KG1 (cell line): ENCODE results near the gene BPIFB1.

ENCODE experiments used
- DNase-seq: peaks from one replicate; lab custom pipeline; 2025; lab: John Stamatoyannopoulos, UW

Gene BPIFB1

DNA sequence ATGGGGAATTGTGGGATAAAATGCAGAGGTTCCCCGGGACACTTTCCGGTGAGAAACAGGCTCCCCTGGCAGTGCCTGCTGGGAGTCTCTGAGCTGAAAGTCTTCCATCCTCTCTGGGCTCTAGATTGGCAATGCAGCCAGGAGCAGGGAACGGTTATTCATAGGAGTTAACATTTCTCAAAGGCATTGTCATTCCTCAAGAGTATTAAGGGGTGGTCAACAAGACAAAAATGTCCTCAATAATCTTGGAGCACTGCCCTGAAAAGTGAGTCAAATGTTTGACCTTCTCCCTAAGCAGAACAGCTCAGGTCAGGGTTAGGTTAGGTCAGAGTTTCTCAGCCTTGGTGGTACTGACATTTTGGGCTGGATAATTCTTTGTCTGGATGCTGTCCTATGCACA is 13.2 kb downstream of the BPIFB1 start:
- DNase-seq = no peak

DNA sequence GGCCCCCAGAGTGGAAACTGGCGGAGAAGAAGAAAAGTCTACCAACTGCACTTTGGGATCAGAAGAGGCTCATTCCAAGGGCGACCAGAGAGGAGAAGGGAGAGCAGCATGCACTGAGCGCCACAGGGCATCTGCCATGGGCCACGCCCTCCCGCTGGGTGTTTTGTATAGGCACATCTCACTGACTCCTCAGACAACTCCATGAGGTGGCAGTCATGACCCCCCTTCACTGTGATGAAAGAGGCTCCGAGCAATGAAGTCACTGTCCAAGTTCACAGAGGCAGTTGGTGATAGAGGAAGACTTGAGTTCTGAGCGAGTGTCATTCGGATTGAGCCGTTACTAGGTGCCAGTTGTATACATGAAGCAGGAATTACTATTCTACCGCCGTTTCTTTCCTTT is 15.4 kb downstream of the BPIFB1 start:
- no peak for DNase-seq

DNA sequence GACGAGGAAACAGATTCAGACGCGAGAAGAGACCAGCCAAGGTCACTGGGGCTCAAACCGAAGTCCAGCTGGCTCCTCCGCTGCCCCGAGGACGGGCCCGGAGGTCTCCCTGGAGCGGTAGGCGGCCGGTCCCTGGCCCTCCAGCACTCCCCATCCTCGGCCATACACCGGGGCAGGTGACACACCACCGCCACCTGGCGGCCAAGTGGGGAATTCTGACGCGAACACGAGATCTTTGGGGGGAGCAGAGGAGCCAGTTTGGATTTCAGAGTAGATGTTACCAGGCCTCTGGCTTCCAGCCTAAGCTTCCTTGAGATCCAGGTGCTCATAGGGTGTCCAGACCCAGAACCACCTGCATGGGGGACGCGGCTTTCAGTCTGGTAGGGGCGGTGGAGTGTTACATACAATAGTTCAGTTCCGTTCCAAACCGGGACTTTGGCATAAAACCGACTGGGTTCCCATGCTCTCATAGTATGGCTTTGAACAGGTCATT is 16.1 kb downstream of the BPIFB1 start:
- peak; percentile 4 for DNase-seq

DNA sequence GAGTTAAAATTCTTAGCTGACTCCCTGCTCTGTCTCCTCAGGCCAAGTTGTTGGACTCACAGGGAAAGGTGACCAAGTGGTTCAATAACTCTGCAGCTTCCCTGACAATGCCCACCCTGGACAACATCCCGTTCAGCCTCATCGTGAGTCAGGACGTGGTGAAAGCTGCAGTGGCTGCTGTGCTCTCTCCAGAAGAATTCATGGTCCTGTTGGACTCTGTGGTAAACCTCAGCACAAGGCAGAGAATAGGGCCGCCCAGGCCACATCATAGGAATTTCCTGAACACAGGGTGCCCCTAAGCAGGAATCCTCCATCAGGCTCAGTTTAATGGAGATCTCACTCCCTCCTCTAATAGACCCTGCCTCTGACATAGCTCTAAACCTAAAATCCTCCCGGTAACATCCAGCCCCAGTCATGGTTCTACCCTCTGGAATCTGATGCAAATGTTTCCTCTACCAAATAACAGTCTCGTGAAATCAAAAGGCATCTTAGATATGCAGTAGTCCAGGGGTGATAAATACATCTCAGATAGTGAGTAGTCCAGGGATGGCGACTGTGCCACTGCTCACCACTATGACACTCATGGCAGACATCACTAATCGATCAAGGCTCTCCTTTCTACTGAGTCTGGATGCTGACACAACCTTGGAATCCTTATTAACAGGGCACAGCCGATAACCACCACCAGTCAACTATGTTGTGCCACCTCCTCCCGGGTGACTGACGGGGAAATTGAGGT is 18.3 kb downstream of the BPIFB1 start:
- no peak for DNase-seq

DNA sequence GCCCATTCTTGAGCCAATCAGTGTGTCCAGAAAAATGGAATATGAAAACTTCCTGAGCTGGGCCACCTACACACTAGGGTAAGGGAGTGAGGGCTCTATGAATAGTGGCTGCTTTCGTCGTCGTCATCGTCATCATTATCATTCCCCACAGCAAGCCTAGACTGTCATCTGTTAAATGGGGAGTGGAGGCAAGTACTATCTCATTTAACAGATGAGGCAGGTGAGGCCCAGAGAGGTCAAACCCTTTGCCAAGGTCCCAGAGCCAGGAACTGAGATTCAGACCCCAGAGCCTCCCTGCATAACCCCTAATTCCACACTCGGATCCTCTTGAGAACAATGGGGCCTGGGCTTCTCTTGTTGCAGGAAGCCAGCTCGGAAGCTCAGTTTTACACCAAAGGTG is 20.6 kb downstream of the BPIFB1 start:
- DNase-seq = no peak

DNA sequence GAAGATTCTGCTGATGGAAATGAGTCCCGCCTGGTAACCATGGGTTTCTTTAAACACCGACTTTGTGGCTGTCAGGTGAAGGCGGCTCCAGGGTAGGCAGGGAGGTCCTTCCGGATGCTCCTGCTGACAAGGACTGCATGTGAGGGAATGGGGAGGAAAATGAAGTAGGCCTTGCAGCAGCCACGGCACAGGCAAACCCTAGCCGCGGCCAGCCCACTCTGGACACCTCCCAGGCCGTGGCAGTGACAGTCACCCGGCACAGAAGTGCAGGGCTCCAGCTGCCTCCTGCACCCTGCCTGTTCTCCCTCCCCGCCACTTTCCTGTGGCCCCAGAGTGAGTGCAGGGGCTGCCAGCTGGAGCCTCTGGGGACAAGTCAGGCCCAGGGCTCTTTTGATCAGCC is 21.0 kb downstream of the BPIFB1 start:
- no peak for DNase-seq

DNA sequence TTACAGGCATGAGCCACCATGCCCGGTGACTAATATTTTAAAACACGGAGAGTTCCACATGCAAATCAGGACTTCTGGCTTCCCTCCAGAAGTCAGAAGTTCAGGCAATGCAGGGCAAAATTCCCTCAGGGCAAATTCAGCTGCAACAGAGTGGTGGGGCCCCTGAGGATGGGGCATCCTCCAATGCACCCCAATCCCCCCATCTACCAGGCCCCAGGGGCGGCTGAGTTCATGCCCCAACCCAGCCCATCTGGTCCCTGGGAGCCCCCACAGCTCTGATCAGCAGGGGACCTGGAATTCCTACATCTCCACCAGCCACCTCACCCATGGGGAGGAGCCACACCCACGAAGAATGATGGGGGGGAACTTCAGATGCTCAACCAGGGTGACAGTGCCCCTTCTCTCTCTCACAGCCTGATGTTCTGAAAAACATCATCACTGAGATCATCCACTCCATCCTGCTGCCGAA is 22.6 kb downstream of the BPIFB1 start:
- no peak for DNase-seq

DNA sequence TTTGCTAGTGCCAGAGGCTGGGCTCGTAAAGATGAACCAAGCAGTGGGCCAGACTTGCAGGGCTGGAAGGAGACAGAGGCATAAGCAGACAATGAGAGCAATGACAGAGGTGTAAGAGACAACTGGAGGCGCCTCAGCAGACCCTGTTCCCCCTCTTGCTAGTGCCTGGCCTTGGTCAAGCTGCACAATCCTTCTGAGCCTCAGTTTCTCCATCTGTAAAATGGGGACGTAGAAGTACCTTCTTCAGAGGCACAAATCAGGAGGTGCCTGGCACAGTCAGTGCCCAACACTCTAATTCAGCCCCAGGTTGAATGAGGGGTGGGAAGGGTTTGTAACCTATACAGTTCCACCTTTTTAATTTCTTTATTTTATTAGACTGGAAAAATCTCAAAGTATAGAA is 23.2 kb downstream of the BPIFB1 start:
- DNase-seq = no peak

DNA sequence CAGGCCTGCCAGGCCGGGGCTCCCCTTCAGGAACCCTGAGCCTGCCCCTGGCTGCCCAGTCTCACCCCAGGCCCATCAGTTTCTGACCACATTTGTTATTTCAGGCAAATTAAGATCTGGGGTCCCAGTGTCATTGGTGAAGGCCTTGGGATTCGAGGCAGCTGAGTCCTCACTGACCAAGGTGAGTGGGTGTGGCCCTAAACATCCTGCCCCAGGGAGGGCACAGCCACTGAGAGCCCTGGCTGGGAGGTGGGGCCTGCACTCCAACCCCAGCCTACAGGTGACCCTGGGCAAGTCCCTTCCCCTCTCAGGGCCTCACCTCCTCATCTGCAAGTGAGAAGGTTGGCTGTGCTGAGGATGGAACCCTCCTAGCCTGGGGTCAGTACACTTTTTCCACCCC is 23.8 kb downstream of the BPIFB1 start:
- DNase-seq = no peak

DNA sequence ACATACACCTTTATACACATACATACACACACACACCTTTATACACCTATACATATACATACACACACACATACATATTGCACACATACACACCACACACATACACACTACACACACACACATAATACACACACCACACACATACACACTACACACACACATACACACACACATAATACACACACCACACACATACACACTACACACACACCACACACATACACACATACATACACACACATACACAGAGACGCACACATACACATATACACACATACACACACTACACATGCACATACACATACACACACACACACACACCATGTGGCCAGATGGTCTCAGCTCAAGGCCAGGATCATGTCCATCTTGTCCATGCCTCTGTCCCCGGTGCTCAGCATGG is 25.7 kb downstream of the BPIFB1 start:
- no peak for DNase-seq

DNA sequence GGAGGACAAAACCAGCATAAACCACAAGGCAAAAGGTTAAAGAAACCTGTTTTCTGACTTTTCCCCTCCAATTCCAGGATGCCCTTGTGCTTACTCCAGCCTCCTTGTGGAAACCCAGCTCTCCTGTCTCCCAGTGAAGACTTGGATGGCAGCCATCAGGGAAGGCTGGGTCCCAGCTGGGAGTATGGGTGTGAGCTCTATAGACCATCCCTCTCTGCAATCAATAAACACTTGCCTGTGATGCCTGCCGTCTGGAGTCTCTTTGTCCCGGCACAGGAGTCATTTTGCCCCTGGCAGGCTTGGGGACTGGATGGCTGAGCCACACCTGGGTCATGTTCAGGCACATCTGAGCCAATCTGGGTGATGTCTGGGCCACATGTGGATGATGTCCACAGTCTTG is 26.6 kb downstream of the BPIFB1 start:
- DNase-seq = no peak

DNA sequence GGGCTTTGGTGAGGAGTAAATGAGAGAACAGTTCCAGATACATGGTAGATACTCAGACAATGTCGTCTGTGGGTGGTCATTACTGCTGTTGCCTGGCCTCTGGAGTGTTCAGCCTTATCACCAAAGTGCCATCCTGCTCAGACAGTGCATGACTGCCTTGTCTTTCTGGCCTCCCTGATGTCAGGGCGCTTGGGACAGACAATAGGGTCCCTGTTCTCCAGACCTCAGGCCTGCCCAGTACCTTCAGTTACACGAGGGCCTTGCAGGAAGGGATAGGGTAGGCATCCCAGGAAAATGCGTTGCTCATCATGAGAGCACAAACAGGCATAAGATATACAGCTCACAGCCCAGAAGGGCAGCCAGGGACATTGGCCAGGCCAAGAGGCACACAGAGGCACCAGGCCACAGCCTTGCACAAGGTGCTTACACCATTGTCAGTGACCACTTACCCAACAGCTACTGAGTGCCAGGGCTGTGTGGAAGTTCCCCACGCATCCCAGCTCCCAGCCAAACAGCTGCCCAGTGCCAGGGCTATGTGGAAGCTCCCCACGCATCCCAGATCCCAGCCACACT is 27.4 kb downstream of the BPIFB1 start:
- no peak for DNase-seq

DNA sequence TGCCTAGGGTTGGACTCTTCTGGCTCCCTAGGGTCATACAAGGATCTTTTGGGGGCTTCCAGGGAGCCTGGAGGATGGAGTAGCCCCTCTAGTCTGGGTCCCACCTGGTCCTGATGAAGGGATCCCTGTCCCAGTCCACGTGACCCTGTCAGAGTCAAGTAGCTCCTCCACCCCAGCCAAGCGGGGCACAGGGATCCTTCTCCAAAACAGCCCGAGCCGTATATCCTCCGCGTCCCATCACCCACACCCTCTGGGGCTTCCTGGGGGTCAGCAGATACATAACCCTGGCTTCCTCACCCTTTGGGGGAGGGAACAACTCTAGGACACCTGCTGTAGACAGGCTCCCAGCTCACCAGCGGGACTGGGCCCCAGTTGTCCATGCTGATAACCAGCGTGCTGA is 28.0 kb downstream of the BPIFB1 start:
- no peak for DNase-seq

DNA sequence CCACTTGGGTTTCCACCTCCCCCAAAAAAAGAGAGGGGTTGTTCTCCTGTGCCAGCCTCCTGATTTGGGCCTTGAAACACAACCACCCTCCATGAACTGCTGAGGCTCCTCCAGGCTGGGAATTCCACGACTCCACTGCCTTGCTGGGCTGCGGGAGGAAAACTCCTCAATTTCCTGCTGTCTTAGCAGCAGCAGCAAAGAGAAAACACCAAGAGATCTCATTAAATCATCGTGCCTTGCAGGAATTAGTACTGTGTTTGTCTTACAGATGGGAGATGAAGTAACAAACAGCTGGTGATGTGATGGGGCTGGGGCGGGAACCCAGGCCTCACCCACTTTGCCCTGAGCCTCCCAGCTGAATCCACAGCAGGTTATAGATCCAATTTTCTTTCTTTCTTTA is 29.0 kb downstream of the BPIFB1 start:
- DNase-seq = no peak

DNA sequence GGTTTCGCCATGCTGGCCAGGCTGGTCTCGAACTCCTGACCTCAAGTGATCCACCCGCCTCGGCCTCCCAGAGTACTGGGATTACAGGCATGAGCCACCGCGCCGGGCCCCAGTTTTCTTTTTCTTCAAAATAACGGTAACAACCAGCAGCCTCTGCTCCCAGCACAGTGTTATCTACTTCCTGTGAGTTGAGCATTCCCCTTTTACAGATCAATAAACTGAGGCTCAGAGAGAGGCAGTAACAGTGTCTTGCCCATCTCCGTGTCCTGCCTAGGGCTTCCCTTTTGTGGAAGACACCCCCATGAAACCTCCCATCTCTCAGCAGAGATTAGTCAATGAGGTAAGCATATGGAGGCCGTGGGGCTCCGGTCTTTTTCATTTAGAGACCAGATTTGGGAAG is 29.6 kb downstream of the BPIFB1 start:
- no peak for DNase-seq

DNA sequence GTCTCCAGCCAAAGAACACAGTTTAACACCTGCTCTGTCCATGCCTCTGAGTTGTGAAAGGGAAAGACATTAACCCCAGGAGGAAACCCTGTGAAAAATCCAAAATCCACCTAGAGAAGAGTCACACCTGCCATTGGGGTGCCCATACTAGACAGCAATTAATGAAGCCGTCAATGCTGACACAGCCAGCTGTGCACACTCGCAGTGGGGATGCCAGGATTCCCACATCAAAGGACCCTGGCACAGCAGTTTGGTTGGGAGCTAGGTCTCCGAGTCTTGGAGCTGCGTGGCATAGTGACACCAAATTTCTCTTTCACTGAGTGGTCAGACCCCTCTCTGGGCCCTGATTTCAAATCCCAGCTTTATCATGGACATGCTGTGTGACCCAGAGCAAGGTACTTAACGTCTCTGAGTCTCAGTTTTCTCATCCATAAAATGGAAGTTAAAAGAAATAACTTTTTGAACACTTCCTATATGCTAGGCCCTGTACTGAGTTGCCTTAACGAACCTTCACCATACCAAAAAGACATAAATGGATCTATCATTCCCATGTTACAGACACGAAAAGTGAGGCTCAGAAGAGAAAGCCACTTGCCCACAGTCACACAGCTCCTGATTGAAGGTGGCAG is 30.8 kb downstream of the BPIFB1 start:
- DNase-seq = no peak

DNA sequence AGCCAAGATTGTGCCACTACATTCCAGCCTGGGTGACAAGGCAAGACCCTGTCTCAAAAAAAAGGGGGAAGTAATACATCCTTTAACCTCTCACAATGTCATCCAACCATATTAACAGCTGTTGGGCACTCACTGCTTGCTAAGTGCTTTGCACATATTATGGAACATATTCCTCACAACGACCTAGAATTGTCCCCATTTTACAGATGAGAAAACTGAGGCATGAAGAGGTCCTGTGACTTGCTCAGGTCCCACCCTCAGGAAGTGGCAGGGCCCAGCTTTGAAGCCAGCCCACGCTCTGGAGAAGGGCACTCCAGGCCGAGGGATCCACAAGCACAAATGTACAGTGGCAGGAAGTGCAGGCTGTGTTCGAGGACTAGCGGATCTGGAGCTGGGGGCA is 33.3 kb downstream of the BPIFB1 start:
- DNase-seq = no peak

DNA sequence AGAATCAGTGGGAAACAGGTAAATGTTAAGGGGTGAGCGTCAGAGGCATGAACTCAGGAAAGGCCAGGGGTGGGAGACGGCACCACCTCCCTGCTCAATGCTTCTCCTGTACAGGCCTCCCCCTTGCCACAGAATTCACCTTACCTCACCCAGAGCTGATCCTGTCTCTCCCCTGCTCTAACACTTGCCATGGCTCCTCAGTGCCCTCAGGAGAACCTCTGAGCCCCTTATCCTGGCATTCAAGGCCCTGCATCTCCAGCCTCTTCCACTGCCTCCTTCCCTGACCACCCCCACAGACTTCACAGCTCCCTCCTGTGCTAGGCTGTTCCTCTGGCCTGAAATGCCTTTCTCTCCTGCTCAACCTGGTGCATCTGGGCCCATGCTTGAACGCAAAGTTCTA is 33.9 kb downstream of the BPIFB1 start:
- no peak for DNase-seq

DNA sequence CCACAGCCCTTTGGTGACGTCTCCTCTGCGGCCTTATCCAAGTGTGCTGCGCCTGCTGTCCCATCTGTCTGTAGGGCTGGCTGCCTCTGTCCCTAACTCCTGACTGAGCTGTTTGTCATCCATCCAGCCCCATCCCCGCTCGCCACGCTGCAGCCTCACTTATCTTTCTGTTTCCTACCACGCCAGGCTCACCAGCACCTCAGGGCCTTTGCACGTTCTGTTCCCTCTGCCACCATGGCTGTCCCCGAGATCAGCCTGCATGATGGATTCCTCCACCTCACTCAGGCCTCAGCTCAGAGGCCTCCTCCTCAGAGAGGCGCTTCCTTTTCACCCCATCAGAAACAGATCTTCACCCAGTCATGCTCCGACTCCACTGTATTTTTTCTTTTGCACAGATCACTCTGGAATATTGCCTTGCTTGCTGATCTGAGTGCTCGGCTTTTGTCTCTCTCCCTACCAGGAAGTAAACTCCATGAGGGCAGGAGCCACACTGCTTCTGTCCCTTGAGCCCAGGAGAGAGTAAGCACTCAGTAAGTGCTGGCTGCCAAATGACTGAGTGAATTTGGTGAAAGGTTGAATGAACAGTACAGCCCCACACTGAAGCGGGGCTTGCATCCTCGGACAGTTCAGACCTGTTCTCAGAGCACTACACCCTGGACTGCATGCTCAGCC is 34.5 kb downstream of the BPIFB1 start:
- DNase-seq = no peak

DNA sequence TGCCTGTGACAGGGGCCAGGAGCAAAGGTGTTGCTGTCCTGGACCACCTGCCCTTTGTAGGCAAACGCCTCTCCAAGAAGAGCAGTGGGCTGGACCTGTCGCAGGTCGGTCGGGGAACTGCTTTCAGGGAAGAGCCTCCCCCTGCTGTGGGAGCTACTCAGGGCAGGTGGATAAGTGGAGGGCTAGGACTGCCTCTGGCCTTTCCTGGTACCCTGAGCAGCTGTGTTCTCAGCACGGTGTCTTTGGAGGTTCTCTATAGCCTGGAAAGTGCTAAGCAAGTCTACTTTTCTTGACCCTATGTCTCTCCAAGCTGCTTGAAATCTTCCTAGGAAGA is 35.0 kb downstream of the BPIFB1 start:
- no peak for DNase-seq

DNA sequence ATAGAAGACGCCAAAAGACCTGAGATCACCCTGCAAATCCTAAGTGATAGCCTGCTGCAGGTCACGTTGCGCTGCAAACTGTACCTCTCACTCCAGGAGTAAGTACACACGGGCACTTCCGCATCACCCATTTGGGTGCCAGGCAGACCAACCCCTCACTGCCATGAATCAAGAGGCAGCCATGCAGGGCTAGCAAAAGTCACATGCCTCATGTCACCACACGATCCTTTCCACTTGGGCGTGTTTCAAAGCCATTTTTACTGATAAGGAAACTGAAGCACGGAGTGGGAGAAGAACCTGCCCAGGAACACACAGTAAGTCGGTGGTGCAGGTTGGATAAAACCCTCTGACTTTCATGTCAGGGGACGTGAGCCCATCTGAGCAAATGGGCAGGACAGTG is 37.0 kb downstream of the BPIFB1 start:
- no peak for DNase-seq

DNA sequence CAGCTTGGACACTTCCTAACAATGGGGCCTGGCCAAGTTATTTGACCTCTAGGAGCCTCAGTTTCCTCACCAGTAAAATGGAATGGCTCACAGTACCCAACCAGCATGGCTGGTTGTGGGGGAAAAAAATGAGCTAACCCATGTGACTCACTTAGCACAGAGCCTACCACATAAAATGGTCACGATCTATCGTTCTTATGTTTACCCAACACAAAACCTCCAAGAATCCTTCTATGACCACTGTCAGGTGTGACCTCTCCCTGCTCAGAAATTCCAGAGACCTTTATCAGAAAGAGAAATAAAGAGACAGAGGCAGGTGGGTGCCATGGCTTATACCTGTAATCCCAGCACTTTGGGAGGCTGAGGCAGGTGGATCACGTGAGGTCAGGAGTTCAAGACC is 39.4 kb downstream of the BPIFB1 start:
- DNase-seq = no peak

DNA sequence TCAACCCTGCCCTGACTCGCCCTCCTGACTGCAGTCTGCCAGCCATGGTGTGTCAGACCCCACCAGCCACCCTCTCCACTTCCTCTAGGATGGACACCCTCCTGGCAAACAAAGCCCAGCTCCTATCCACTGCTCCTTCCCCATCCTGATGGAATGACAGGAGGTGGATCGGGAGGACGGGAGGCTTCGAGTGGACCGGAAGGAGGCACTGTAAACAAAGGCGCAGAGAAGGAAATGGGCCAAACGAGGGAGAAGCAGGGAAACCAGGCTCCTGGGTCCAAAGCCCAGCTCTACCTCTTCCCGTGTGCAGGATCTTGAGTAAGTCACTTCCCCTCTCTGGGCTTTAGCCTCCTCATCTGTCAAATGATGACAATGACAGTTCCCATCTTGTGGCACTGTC is 40.2 kb downstream of the BPIFB1 start:
- DNase-seq = no peak
